Measurements from ENCODE around the gene GOLGA8N. TPM values are rescaled to one million over a fixed set of nuclear protein-coding genes. Genes with fewer than 3 reads are reported as not detected.
A peak's percentile ranks its signal among the peaks of the same experiment; 100 is the strongest.

GOLGA8N gene
- total and polyA plus RNA-seq, 4 donors = 10.5 to 21.0 (median 12.9) TPM

- no CpG with 5 or more reads among the region's 5 CpGs for WGBS (ENCODE audit: insufficient coverage)
- no peak overlapping the region for H3K27ac ChIP-seq (ENCODE audit: low read depth, low read length)
- no peak overlapping the region for H3K4me3 ChIP-seq (ENCODE audit: low read depth, low read length)
- H3K4me1 ChIP-seq (ENCODE audit: control insufficient read depth, insufficient read depth, low read length) = peaks cover 13% of the 10 kb centered on the region
- H3K9me3 ChIP-seq (ENCODE audit: control insufficient read depth, insufficient read depth, low read length) = no peaks in the 10 kb centered on the region
- peak in 3 of 6 donors; percentile 43 to 92 (median 62) for DNase-seq (ENCODE audit: low read depth in 4 of 6, low spot score in 6 of 6)
- H3K36me3 ChIP-seq (ENCODE audit: control insufficient read depth, insufficient read depth, low read length) = no peaks in the 10 kb centered on the region
- no peaks in the 10 kb centered on the region for H3K27me3 ChIP-seq (ENCODE audit: control insufficient read depth, insufficient read depth, low read length)
Measured at GRCh38 chr15:32646291-32646690, 53.0 kb downstream of the GOLGA8N start.

DNA sequence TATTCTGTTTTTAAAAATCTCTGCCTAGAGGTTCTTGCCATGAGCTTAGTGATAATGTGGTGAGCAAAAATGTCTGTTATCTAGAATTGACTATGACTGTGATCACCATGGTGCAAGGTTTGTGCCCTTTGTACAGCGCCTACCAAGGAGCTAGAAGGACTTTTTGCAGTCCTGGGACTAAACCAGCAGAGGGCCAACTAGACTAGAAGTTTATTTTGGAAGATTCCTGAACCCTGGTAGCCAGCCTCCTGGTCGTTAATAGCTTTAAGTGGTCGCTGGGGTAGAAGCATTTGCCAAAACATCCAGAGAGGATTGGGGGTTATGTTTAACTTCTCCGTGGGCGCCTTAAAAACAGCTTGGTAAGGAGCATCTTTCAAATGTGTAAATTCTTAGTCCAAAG is 56.1 kb downstream of the GOLGA8N start:
- Histone ChIP-seq H3K27ac (ENCODE audit: low read depth, low read length) (no peak overlapping the region), H3K4me1 (ENCODE audit: control insufficient read depth, insufficient read depth, low read length) (peaks cover 5% of the 10 kb centered on the region), H3K9me3 (ENCODE audit: control insufficient read depth, insufficient read depth, low read length) (no peaks in the 10 kb centered on the region), H3K36me3 (ENCODE audit: control insufficient read depth, insufficient read depth, low read length) (no peaks in the 10 kb centered on the region), H3K4me3 (ENCODE audit: low read depth, low read length) (no peak overlapping the region), H3K27me3 (ENCODE audit: control insufficient read depth, insufficient read depth, low read length) (no peaks in the 10 kb centered on the region)
- 29% methylated on average over 3 of the region's 5 CpGs for WGBS (ENCODE audit: insufficient coverage)
- peak in 1 of 6 donors; percentile 31 for DNase-seq (ENCODE audit: low read depth in 4 of 6, low spot score in 6 of 6)

- WGBS (ENCODE audit: insufficient coverage) = 35% methylated on average over 6 of the region's 6 CpGs
- Histone ChIP-seq H3K9me3 (ENCODE audit: control insufficient read depth, insufficient read depth, low read length) (no peaks in the 10 kb centered on the region), H3K36me3 (ENCODE audit: control insufficient read depth, insufficient read depth, low read length) (no peaks in the 10 kb centered on the region), H3K4me3 (ENCODE audit: low read depth, low read length) (no peak overlapping the region), H3K27me3 (ENCODE audit: control insufficient read depth, insufficient read depth, low read length) (no peaks in the 10 kb centered on the region), H3K4me1 (ENCODE audit: control insufficient read depth, insufficient read depth, low read length) (peaks cover under 1% of the 10 kb centered on the region), H3K27ac (ENCODE audit: low read depth, low read length) (no peak overlapping the region)
- DNase-seq (ENCODE audit: low read depth in 4 of 6, low spot score in 6 of 6) = peak in 2 of 6 donors; percentile 51 to 66
Measured at GRCh38 chr15:32651229-32651837, 58.1 kb downstream of the GOLGA8N start.

GRCh38 chr15:32652178-32652577 is 58.9 kb downstream of the GOLGA8N start:
- Histone ChIP-seq H3K27me3 (ENCODE audit: control insufficient read depth, insufficient read depth, low read length) (no peaks in the 10 kb centered on the region), H3K27ac (ENCODE audit: low read depth, low read length) (no peak overlapping the region), H3K36me3 (ENCODE audit: control insufficient read depth, insufficient read depth, low read length) (no peaks in the 10 kb centered on the region), H3K4me1 (ENCODE audit: control insufficient read depth, insufficient read depth, low read length) (no peaks in the 10 kb centered on the region), H3K9me3 (ENCODE audit: control insufficient read depth, insufficient read depth, low read length) (no peaks in the 10 kb centered on the region), H3K4me3 (ENCODE audit: low read depth, low read length) (no peak overlapping the region)
- 83% methylated on average over 3 of the region's 3 CpGs for WGBS (ENCODE audit: insufficient coverage)
- DNase-seq (ENCODE audit: low read depth in 4 of 6, low spot score in 6 of 6) = no peak

DNA sequence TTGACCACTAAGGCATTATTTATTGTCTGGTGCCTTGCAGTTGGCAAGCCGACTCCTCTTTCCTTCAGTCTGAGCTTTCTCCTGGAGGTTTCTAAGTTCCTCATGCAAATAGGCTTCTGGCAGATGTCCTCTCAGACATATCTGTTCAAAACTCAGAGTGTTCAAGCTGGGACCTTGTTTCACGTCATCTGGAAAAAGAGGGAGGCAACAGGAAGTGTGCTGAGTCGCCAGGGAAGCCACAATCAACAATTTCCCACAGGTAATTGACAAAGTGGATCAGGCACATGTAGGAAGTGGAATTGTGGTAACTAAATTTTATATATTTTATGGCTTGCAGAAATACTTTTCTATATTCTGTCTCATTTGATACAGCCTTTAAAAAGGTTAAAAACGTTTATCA is 62.8 kb downstream of the GOLGA8N start:
- Histone ChIP-seq H3K4me1 (ENCODE audit: control insufficient read depth, insufficient read depth, low read length) (peaks cover 5% of the 10 kb centered on the region), H3K9me3 (ENCODE audit: control insufficient read depth, insufficient read depth, low read length) (no peaks in the 10 kb centered on the region), H3K27ac (ENCODE audit: low read depth, low read length) (no peak overlapping the region), H3K4me3 (ENCODE audit: low read depth, low read length) (no peak overlapping the region), H3K36me3 (ENCODE audit: control insufficient read depth, insufficient read depth, low read length) (no peaks in the 10 kb centered on the region), H3K27me3 (ENCODE audit: control insufficient read depth, insufficient read depth, low read length) (no peaks in the 10 kb centered on the region)
- no peak for DNase-seq (ENCODE audit: low read depth in 4 of 6, low spot score in 6 of 6)
- WGBS (ENCODE audit: insufficient coverage) = 65% methylated on average over 2 of the region's 4 CpGs

DNA sequence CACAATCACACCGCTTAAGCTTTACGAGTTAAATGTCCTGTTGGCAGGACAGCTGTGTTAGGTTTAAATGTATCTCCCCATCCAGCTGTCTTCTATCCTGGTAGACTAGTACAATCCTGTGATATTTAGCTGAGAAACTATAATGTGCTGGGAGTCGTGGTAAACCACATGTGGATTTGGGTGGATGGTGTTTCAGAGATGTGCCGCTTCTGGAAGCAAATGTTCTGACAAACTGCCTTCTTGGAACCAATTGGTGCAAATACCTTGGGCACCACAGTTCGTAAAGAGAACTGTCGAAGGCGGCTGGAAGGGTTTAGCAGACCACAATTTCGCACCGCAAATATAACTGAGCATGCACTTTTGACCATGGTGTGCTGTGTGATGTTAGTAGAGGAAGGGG is 63.2 kb downstream of the GOLGA8N start:
- Histone ChIP-seq H3K27ac (ENCODE audit: low read depth, low read length) (no peak overlapping the region), H3K36me3 (ENCODE audit: control insufficient read depth, insufficient read depth, low read length) (no peaks in the 10 kb centered on the region), H3K27me3 (ENCODE audit: control insufficient read depth, insufficient read depth, low read length) (no peaks in the 10 kb centered on the region), H3K9me3 (ENCODE audit: control insufficient read depth, insufficient read depth, low read length) (no peaks in the 10 kb centered on the region), H3K4me3 (ENCODE audit: low read depth, low read length) (no peak overlapping the region), H3K4me1 (ENCODE audit: control insufficient read depth, insufficient read depth, low read length) (peaks cover 5% of the 10 kb centered on the region)
- no peak for DNase-seq (ENCODE audit: low read depth in 4 of 6, low spot score in 6 of 6)
- 92% methylated on average over 7 of the region's 9 CpGs for WGBS (ENCODE audit: insufficient coverage)

Small RNA genes lying within 50 kb of the gene (small RNA-seq; reads per million reads assigned to genes)
- not detected for gene RN7SL286P (ENCODE audit: low replicate concordance)

Other genes with a start within 250 kb of the GOLGA8N start
- 1 to 10 TPM in 1 of 2 donors, under 1 TPM in 1; 0.50 to 1.9 TPM for gene GOLGA8K, start 190.2 kb upstream of the GOLGA8N start, total RNA-seq
- 1 to 10 TPM; 2.7 to 4.8 TPM for gene GOLGA8K, start 190.2 kb upstream of the GOLGA8N start, polyA plus RNA-seq (ENCODE audit: insufficient read length in 2 of 2)
- gene GOLGA8O, start 137.8 kb upstream of the GOLGA8N start, total RNA-seq = 1 to 10 TPM in 1 of 2 donors, not detected in 1; 2.6 TPM
- under 1 TPM; 0.15 to 0.19 TPM for gene GOLGA8O, start 137.8 kb upstream of the GOLGA8N start, polyA plus RNA-seq (ENCODE audit: insufficient read length in 2 of 2)
- 10 to 100 TPM; 16.5 to 17.5 TPM for gene ARHGAP11A, start 22.0 kb downstream of the GOLGA8N start, total RNA-seq
- gene ARHGAP11A, start 22.0 kb downstream of the GOLGA8N start, polyA plus RNA-seq (ENCODE audit: insufficient read length in 2 of 2) = 10 to 100 TPM; 16.3 to 21.3 TPM
- gene SCG5, start 48.3 kb downstream of the GOLGA8N start, total RNA-seq = 100 to 1,000 TPM; 115 to 173 TPM
- gene SCG5, start 48.3 kb downstream of the GOLGA8N start, polyA plus RNA-seq (ENCODE audit: insufficient read length in 2 of 2) = 100 to 1,000 TPM; 291 TPM
- gene GREM1, start 124.5 kb downstream of the GOLGA8N start, total RNA-seq = 1 to 10 TPM in 1 of 2 donors, under 1 TPM in 1; 0.50 to 1.1 TPM
- gene GREM1, start 124.5 kb downstream of the GOLGA8N start, polyA plus RNA-seq (ENCODE audit: insufficient read length in 2 of 2) = 1 to 10 TPM; 1.9 to 6.0 TPM

All from spinal cord (tissue), 10 donors.